Measurements from ENCODE around the gene CREG2. TPM values are rescaled to one million over a fixed set of nuclear protein-coding genes. Genes with fewer than 3 reads are reported as not detected.

CREG2 gene
- total RNA-seq, 6 experiments from 2014 or later: 0.20 TPM; not detected in 5

- ATAC-seq: no peak
- H3K27me3 ChIP-seq: peaks cover 2 to 16% of the 10 kb centered on the region in 2 donors
- no peak overlapping the region for H3K4me3 ChIP-seq
- TF ChIP-seq CTCF (IDR thresholded peaks at IDR 0.05): no peak
- TF ChIP-seq POLR2A (IDR thresholded peaks at IDR 0.05): no peak
- H3K27ac ChIP-seq: no peak overlapping the region
- peaks cover 0 to 11% (median 0%) of the 10 kb centered on the region in 4 donors for H3K4me1 ChIP-seq
- no peak for DNase-seq
- intact Hi-C loops (cut with DNase I): no loop called here
- WGBS (ENCODE audit: insufficient coverage, low coverage, low lambda C conversion rate, missing lambda C conversion rate): 73% methylated on average over 4 of the region's 7 CpGs
- no peaks in the 10 kb centered on the region for H3K36me3 ChIP-seq
- no peaks in the 10 kb centered on the region for H3K9me3 ChIP-seq
Observed at GRCh38 chr2:101383016-101383541, 4.2 kb downstream of the CREG2 start.

- ATAC-seq (no peak), DNase-seq (no peak)
- Histone ChIP-seq H3K9me3 (no peaks in the 10 kb centered on the region), H3K27me3 (peaks cover 0 to 16% of the 10 kb centered on the region in 2 donors), H3K36me3 (no peaks in the 10 kb centered on the region), H3K4me1 (peaks cover 0 to 7% (median 0%) of the 10 kb centered on the region in 4 donors), H3K27ac (no peak overlapping the region), H3K4me3 (no peak overlapping the region)
- TF ChIP-seq POLR2A (IDR thresholded peaks at IDR 0.05) (no peak), CTCF (IDR thresholded peaks at IDR 0.05) (no peak)
- WGBS (ENCODE audit: insufficient coverage, low coverage, low lambda C conversion rate, missing lambda C conversion rate): 66% methylated on average over 2 of the region's 2 CpGs
- intact Hi-C loops (cut with DNase I): no loop called here
Observed at GRCh38 chr2:101382442-101382841, 4.9 kb downstream of the CREG2 start.

GRCh38 chr2:101380376-101380775, 6.9 kb downstream of the CREG2 start:
- H3K4me3 ChIP-seq: no peak overlapping the region
- ATAC-seq: no peak
- 59% methylated on average over 5 of the region's 11 CpGs for WGBS (ENCODE audit: insufficient coverage, low coverage, low lambda C conversion rate, missing lambda C conversion rate)
- DNase-seq: no peak
- intact Hi-C loops (cut with DNase I): no loop called here
- H3K9me3 ChIP-seq: no peaks in the 10 kb centered on the region
- H3K4me1 ChIP-seq: no peaks in the 10 kb centered on the region
- peaks cover 0 to under 1% of the 10 kb centered on the region in 2 donors for H3K27me3 ChIP-seq
- no peak overlapping the region for H3K27ac ChIP-seq
- no peaks in the 10 kb centered on the region for H3K36me3 ChIP-seq
- no peak for TF ChIP-seq CTCF (IDR thresholded peaks at IDR 0.05)
- TF ChIP-seq POLR2A (IDR thresholded peaks at IDR 0.05): no peak

- ATAC-seq (no peak), DNase-seq (no peak)
- Histone ChIP-seq H3K27me3 (no peaks in the 10 kb centered on the region), H3K9me3 (no peaks in the 10 kb centered on the region), H3K4me3 (no peak overlapping the region), H3K27ac (no peak overlapping the region), H3K36me3 (no peaks in the 10 kb centered on the region), H3K4me1 (no peaks in the 10 kb centered on the region)
- TF ChIP-seq POLR2A (IDR thresholded peaks at IDR 0.05): no peak
- no peak for TF ChIP-seq CTCF (IDR thresholded peaks at IDR 0.05)
- WGBS (ENCODE audit: insufficient coverage, low coverage, low lambda C conversion rate, missing lambda C conversion rate): 86% methylated on average over 2 of the region's 2 CpGs
- intact Hi-C loops (cut with DNase I): no loop called here
Observed at GRCh38 chr2:101379091-101379490, 8.2 kb downstream of the CREG2 start.

- 49% methylated on average over 3 of the region's 9 CpGs for WGBS (ENCODE audit: insufficient coverage, low coverage, low lambda C conversion rate, missing lambda C conversion rate)
- ATAC-seq: no peak
- intact Hi-C loops (cut with DNase I): no loop called here
- DNase-seq: no peak
- no peak overlapping the region for H3K27ac ChIP-seq
- H3K9me3 ChIP-seq: no peaks in the 10 kb centered on the region
- no peaks in the 10 kb centered on the region for H3K27me3 ChIP-seq
- no peaks in the 10 kb centered on the region for H3K4me1 ChIP-seq
- H3K36me3 ChIP-seq: no peaks in the 10 kb centered on the region
- TF ChIP-seq CTCF (IDR thresholded peaks at IDR 0.05): no peak
- TF ChIP-seq POLR2A (IDR thresholded peaks at IDR 0.05): no peak
- H3K4me3 ChIP-seq: no peak overlapping the region
Observed at GRCh38 chr2:101375653-101376052, 11.7 kb downstream of the CREG2 start.
